K562 (cell line): ENCODE data around the gene RNF213. TPM values are rescaled to one million over a fixed set of nuclear protein-coding genes. Genes with fewer than 3 reads are reported as not detected.
A peak's percentile ranks its signal among the peaks of the same experiment; 100 is the strongest.

Source experiments
- BCL6 ChIP-seq: fragments of 250-450 bp; sonication (Bioruptor Pico); IDR thresholded peaks from 2 replicates; pipeline ENCODE4 v1.4.0; 2020
- CCNT2 ChIP-seq: IDR thresholded peaks from 2 replicates; pipeline ENCODE4 v1.6.1; 2011; ENCODE audit warnings: borderline replicate concordance, low read depth, mild to moderate bottlenecking, moderate library complexity, mixed read lengths, low read length; ENCODE audit not compliant: insufficient read length; ENCODE audit errors: extremely low read depth
- CHCHD3 ChIP-seq: fragments of 250-450 bp; sonication (Bioruptor Pico); IDR thresholded peaks from 2 replicates; pipeline ENCODE4 v2.1.2; 2022; ENCODE audit warnings: mild to moderate bottlenecking
- CSDE1 ChIP-seq, 2 experiments: fragments of 450-650 bp; IDR thresholded peaks; 2 replicates each; pipeline ENCODE4 v1.6.1; 2016; ENCODE audit warnings: mild to moderate bottlenecking in 1 of 2
- CXXC5 ChIP-seq: fragments of 250-450 bp; sonication (Bioruptor Pico); IDR thresholded peaks from 2 replicates; pipeline ENCODE4 v1.8.0; 2022; ENCODE audit warnings: inconsistent platforms, mild to moderate bottlenecking, moderate library complexity
- EP400 ChIP-seq: fragments of 450-650 bp; IDR thresholded peaks from 2 replicates; pipeline ENCODE4 v1.6.1; 2017; ENCODE audit warnings: antibody characterized with exemption, mild to moderate bottlenecking, moderate library complexity
- HCFC1 ChIP-seq: IDR thresholded peaks from 2 replicates; pipeline ENCODE4 v1.6.1; 2012; ENCODE audit warnings: low read depth, low read length, improper control_type of control experiment
- MCM3 ChIP-seq: fragments of 450-650 bp; IDR thresholded peaks from 2 replicates; pipeline ENCODE4 v1.6.1; 2016
- NFIX ChIP-seq: fragments of 250-450 bp; sonication (Bioruptor Pico); IDR thresholded peaks from 2 replicates; pipeline ENCODE4 v1.4.0; 2020; ENCODE audit warnings: low read depth, mild to moderate bottlenecking, moderate library complexity
- POLR3G ChIP-seq: IDR thresholded peaks from 2 replicates; pipeline ENCODE4 v1.6.1; 2011; ENCODE audit not compliant: insufficient read length, insufficient replicate concordance; ENCODE audit errors: extremely low read depth
- RBM14 ChIP-seq: fragments of 200-400 bp; formaldehyde crosslinking; IDR thresholded peaks from 2 replicates; pipeline ENCODE4 v1.6.1; 2018; ENCODE audit warnings: low read depth, mild to moderate bottlenecking, low read length, moderate library complexity, borderline replicate concordance; ENCODE audit not compliant: insufficient read depth
- RBM34 ChIP-seq: fragments of 200-400 bp; formaldehyde crosslinking; IDR thresholded peaks from 2 replicates; pipeline ENCODE4 v1.6.1; 2018; ENCODE audit warnings: low read length, borderline replicate concordance; ENCODE audit not compliant: insufficient read depth
- TFAM ChIP-seq: fragments of 250-450 bp; sonication (Bioruptor Pico); conservative IDR thresholded peaks from 2 replicates; pipeline ENCODE4 v1.5.0; 2021; ENCODE audit warnings: mild to moderate bottlenecking, moderate library complexity
- THAP7 ChIP-seq: fragments of 250-450 bp; sonication (Bioruptor Pico); IDR thresholded peaks from 2 replicates; pipeline ENCODE4 v1.5.0; 2021
- XRCC3 ChIP-seq: fragments of 450-650 bp; IDR thresholded peaks from 2 replicates; pipeline ENCODE4 v1.6.1; 2017; ENCODE audit warnings: mild to moderate bottlenecking, moderate library complexity
- XRCC5 ChIP-seq: fragments of 200-400 bp; formaldehyde crosslinking; IDR thresholded peaks from 2 replicates; pipeline ENCODE4 v1.6.1; 2017; ENCODE audit warnings: low read depth, mild to moderate bottlenecking, low read length
- ZEB2 ChIP-seq: fragments of 450-650 bp; IDR thresholded peaks from 2 replicates; pipeline ENCODE4 v1.6.1; 2016
- ZNF12 ChIP-seq: sonication (generic); formaldehyde crosslinking; IDR thresholded peaks from 2 replicates; pipeline ENCODE4 v1.4.0; 2020; ENCODE audit warnings: mild to moderate bottlenecking, missing genetic modification reagents
- ZNF668 ChIP-seq: fragments of 250-450 bp; sonication (Bioruptor Pico); IDR thresholded peaks from 2 replicates; pipeline ENCODE4 v1.8.0; 2022; ENCODE audit warnings: mild to moderate bottlenecking, inconsistent platforms
- polyA plus RNA-seq, 8 experiments: library from polyadenylated mRNA; depleted of rRNA in 4 of 8; stranded (reverse) in 5 of 8; unstranded in 3 of 8; fragments of >200 nt; fragmentation: Nextera tagmentation in 2 of 8; fragmentation: Illumina TruSeq in 1 of 8; extraction: Ambion mirVana in 2 of 8; extraction: Trizol in 1 of 8; gene quantifications; 2 replicates each; pipeline versions ENCODE4 v1.2.1 to v1.2.3, GENCODE V29; 2011 to 2014; ENCODE audit warnings: inconsistent platforms in 1 of 8, missing spikeins in 1 of 8
- total RNA-seq, 7 experiments: library from RNA; depleted of rRNA in 6 of 7; stranded (reverse); fragments of >200 nt in 6 of 7; fragmentation: Illumina TruSeq in 2 of 7; extraction: Trizol in 2 of 7; gene quantifications; 2 replicates each; pipeline versions ENCODE4 v1.2.1 to v1.2.3, GENCODE V29; 2011 to 2021; ENCODE audit warnings: low replicate concordance in 1 of 7
- TF ChIP-seq, protein P1 (sequence below): fragments of 250-450 bp; sonication (Bioruptor Pico); IDR thresholded peaks from 2 replicates; pipeline ENCODE4 v1.4.0; 2020
- TF ChIP-seq, protein P2 (sequence below): fragments of 450-650 bp; formaldehyde crosslinking; IDR thresholded peaks from 2 replicates; pipeline ENCODE4 v1.4.0; 2020; ENCODE audit warnings: mild to moderate bottlenecking, moderate library complexity

Gene RNF213
- total and polyA plus RNA-seq, 9 of the 15 experiments (the other 6 are each of a cell fraction or from before 2014, with no cell fraction given) = 5.3 to 33.6 (median 17.9) TPM

DNA sequence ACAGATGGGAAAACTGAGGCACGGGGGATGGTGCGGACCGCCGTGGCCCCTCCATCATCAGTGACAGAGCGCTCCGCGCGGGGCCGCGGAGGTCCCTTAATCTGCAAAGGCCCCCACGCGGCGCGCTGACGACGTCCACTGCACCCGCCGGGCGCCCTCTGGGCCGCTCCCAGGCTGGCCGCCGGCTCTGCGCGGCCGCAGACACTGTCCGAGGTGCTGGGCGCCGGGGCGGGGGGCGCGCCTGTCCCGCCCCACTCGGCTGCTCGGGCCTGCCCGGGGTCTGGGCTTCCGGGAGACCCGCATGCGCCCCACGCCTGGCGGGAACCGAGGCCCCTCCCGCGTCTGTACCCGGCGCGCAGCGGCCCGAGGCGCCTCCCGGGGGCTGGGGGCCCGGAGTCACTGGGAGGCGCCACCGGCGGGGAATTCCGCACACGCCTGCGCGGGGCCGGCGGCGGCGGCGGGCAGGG is 550 bp upstream of the RNF213 start (continued):
- TF ChIP-seq THAP7 (CRISPR knock-in tag) (no peak), NFIX (CRISPR knock-in tag) (no peak), CCNT2 (peak; percentile 89), RBM34 (no peak), TFAM (CRISPR knock-in tag) (no peak), XRCC3 (no peak), POLR3G (no peak), XRCC5 (no peak), CSDE1 (IDR thresholded peaks at IDR 0.05) (no peak), EP400 (no peak), MCM3 (no peak), HCFC1 (peak; percentile 11; the same call in 1 of the 2 replicates), BCL6 (no peak), ZNF668 (CRISPR knock-in tag) (no peak), ZNF12 (no peak), RBM14 (no peak), CHCHD3 (CRISPR knock-in tag) (no peak), CXXC5 (peak; percentile 88), ZEB2 (no peak)
- TF ChIP-seq, protein P1, sequence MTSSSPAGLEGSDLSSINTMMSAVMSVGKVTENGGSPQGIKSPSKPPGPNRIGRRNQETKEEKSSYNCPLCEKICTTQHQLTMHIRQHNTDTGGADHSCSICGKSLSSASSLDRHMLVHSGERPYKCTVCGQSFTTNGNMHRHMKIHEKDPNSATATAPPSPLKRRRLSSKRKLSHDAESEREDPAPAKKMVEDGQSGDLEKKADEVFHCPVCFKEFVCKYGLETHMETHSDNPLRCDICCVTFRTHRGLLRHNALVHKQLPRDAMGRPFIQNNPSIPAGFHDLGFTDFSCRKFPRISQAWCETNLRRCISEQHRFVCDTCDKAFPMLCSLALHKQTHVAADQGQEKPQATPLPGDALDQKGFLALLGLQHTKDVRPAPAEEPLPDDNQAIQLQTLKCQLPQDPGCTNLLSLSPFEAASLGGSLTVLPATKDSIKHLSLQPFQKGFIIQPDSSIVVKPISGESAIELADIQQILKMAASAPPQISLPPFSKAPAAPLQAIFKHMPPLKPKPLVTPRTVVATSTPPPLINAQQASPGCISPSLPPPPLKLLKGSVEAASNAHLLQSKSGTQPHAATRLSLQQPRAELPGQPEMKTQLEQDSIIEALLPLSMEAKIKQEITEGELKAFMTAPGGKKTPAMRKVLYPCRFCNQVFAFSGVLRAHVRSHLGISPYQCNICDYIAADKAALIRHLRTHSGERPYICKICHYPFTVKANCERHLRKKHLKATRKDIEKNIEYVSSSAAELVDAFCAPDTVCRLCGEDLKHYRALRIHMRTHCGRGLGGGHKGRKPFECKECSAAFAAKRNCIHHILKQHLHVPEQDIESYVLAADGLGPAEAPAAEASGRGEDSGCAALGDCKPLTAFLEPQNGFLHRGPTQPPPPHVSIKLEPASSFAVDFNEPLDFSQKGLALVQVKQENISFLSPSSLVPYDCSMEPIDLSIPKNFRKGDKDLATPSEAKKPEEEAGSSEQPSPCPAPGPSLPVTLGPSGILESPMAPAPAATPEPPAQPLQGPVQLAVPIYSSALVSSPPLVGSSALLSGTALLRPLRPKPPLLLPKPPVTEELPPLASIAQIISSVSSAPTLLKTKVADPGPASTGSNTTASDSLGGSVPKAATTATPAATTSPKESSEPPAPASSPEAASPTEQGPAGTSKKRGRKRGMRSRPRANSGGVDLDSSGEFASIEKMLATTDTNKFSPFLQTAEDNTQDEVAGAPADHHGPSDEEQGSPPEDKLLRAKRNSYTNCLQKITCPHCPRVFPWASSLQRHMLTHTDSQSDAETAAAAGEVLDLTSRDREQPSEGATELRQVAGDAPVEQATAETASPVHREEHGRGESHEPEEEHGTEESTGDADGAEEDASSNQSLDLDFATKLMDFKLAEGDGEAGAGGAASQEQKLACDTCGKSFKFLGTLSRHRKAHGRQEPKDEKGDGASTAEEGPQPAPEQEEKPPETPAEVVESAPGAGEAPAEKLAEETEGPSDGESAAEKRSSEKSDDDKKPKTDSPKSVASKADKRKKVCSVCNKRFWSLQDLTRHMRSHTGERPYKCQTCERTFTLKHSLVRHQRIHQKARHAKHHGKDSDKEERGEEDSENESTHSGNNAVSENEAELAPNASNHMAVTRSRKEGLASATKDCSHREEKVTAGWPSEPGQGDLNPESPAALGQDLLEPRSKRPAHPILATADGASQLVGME (CRISPR knock-in tag) = no peak
- TF ChIP-seq, protein P2, sequence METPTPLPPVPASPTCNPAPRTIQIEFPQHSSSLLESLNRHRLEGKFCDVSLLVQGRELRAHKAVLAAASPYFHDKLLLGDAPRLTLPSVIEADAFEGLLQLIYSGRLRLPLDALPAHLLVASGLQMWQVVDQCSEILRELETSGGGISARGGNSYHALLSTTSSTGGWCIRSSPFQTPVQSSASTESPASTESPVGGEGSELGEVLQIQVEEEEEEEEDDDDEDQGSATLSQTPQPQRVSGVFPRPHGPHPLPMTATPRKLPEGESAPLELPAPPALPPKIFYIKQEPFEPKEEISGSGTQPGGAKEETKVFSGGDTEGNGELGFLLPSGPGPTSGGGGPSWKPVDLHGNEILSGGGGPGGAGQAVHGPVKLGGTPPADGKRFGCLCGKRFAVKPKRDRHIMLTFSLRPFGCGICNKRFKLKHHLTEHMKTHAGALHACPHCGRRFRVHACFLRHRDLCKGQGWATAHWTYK (CRISPR knock-in tag) = peak; percentile 50; the same call in 1 of the 2 replicates
